ENCODE results near the gene AIP.

AIP gene

GRCh38 chr11:67520856-67521824 lies 38.3 kb downstream of the AIP start:
- TF ChIP-seq CTCF (IDR thresholded peaks at IDR 0.05; ENCODE audit: low read depth, low read length, missing control alignments), result no peak
- H3K4me3 ChIP-seq (replicated peaks; ENCODE audit: low read depth, low read length), result no peak overlapping the region
- DNase-seq (ENCODE audit: extremely low read depth, low read depth), result no peak

- TF ChIP-seq CTCF (IDR thresholded peaks at IDR 0.05; ENCODE audit: low read depth, low read length, missing control alignments), result no peak
- no peak for DNase-seq (ENCODE audit: extremely low read depth, low read depth)
- H3K4me3 ChIP-seq (replicated peaks; ENCODE audit: low read depth, low read length), result no peak overlapping the region
Observed at GRCh38 chr11:67521924-67522323, 39.1 kb downstream of the AIP start.

- no peak overlapping the region for H3K4me3 ChIP-seq (replicated peaks; ENCODE audit: low read depth, low read length)
- no peak for TF ChIP-seq CTCF (IDR thresholded peaks at IDR 0.05; ENCODE audit: low read depth, low read length, missing control alignments)
- DNase-seq (ENCODE audit: extremely low read depth, low read depth), result no peak
Observed at GRCh38 chr11:67522338-67522737, 39.5 kb downstream of the AIP start.

- no peak for DNase-seq (ENCODE audit: extremely low read depth, low read depth)
- no peak for TF ChIP-seq CTCF (IDR thresholded peaks at IDR 0.05; ENCODE audit: low read depth, low read length, missing control alignments)
- no peak within 1 kb of the TSS for H3K4me3 ChIP-seq (replicated peaks; ENCODE audit: low read depth, low read length)
Observed at GRCh38 chr11:67522844-67523555, 40.2 kb downstream of the AIP start, which contains the start of gene CABP2. Gene CABP2 (minus strand): TSS chr11:67523446. CDS start chr11:67523326, 120 bp downstream.

- no peak overlapping the region for H3K4me3 ChIP-seq (replicated peaks; ENCODE audit: low read depth, low read length)
- TF ChIP-seq CTCF (IDR thresholded peaks at IDR 0.05; ENCODE audit: low read depth, low read length, missing control alignments), result no peak
- DNase-seq (ENCODE audit: extremely low read depth, low read depth), result no peak
Observed at GRCh38 chr11:67523556-67524479, 41.0 kb downstream of the AIP start.

- no peak for DNase-seq (ENCODE audit: extremely low read depth, low read depth)
- H3K4me3 ChIP-seq (replicated peaks; ENCODE audit: low read depth, low read length), result no peak overlapping the region
- TF ChIP-seq CTCF (IDR thresholded peaks at IDR 0.05; ENCODE audit: low read depth, low read length, missing control alignments), result no peak
Observed at GRCh38 chr11:67524480-67524808, 41.6 kb downstream of the AIP start.

Measured in HFF-Myc (cell line).